NCI-H2196 (cell line): ENCODE measurements around the gene WNT10A.
"Not testable (repeated sequence)": the region's sequence is repeated elsewhere in the genome, so short reads cannot be mapped to it uniquely, and the experiment has no call there.

Experiments
- DNase-seq: peaks from one replicate; lab custom pipeline; 2025; ENCODE audit not compliant: unreplicated experiment; lab: John Stamatoyannopoulos, UW

The WNT10A gene

DNA sequence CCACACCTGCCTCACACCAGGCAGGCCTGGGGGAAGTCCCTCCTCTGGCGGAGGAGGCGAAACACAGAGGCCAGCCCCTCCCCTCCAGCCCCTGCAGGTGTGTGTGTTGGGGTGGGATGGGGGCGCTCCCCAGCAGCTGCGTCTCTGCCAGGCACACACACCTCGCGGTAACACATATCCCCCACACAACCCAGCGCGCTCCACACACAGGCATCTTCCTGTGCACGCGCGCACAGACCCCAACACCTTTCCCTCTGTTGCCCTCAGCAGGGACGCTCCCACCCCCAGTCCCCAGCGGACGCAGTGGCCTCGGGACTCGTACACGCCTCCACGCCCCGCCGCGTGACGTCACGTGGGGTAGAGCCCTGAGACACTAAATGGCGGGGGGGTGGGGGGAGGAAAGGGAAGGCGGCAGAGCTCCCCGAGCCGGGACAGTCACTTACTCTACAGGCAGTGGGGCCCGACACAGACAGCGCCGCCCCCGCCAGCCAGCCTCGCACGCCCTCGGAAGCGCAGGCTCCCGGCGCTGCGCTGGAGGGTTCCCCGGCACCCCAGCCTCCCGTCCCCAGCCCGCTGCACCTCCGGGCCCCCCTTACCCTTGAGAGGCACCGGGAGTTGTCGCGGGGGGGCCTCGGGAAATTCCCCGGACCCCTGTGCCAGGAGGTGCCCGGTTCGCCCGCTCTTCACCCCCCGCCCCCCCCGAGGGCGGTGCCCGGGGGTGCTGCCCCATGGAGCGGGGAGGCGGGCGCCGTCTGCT, at the start of gene WNT10A:
TSS of gene WNT10A (plus strand) at position 751 of the 757 bp plus-strand sequence. CDS start 144 bp downstream, outside the sequence.
- DNase-seq = peak; percentile 55

DNA sequence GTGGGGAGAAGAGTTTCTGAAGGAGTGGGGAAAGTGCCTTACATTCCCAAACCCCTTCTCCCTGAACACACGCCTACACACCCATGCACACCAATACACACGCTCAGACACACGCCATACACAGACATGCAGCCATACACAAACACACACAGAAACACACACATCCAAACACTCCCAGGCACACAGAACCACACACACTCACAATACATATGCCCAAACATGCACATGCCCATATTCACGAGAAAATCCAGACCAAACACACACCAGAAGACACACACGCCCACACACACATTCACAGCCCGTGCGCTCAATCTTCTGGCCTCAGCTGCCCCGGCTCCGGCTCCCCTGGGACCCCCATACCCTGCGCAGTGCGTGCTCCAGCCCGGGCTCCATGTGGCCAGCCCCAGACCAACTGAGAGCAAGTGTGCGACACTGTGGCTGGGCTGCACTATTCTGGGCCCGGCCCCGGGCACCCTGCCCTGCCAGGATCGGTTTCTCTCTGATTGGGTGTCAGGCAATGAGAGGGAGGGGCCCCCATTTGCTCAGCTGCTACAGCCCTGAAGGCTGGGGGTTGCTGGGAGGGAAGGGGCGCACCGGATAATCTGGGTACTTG, 49.2 kb upstream of the WNT10A start, which contains the start of gene PRKAG3:
TSS of gene PRKAG3 (minus strand) at position 426 of the 613 bp plus-strand sequence.
- no peak for DNase-seq

DNA sequence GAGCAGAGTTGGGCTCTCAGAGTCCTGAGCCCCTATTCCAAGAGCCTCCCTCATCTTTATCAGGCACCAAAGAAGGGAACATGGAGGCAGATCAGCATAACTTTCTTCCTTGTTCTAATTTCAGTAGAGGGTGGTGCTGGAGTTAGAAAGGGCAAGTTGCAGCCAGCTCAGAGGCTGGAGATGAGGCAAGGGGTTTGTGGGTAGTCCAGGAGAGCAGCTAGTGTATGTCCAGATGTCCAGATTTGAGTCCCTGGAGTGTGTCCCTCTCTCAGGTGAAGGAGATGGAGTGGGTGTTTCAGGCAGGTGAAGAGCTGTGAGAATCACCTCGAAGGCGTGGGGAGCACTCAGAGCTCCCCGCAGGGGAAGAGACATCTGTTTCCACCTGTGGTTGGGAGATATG, 48.6 kb upstream of the WNT10A start:
- no peak for DNase-seq

DNA sequence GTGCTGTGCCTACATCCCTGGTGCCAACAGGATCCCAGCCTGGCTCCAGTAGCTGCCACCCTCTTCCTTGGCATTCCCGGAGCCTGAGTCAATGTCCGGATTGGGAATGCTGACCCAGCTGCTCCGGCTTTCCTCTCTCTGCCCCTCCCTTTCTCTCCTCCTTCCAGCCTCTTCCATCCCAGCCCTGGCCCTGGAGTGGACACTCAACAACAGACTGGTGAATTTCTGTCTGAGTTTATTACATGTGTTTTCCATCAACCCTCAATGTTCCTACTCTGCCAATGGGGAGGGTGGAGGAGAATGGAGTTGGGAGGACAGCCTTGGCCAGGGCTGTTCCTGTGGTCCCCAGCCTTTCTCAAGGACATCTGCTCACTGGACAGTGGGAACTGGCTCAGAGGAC, 48.1 kb upstream of the WNT10A start:
- no peak for DNase-seq

DNA sequence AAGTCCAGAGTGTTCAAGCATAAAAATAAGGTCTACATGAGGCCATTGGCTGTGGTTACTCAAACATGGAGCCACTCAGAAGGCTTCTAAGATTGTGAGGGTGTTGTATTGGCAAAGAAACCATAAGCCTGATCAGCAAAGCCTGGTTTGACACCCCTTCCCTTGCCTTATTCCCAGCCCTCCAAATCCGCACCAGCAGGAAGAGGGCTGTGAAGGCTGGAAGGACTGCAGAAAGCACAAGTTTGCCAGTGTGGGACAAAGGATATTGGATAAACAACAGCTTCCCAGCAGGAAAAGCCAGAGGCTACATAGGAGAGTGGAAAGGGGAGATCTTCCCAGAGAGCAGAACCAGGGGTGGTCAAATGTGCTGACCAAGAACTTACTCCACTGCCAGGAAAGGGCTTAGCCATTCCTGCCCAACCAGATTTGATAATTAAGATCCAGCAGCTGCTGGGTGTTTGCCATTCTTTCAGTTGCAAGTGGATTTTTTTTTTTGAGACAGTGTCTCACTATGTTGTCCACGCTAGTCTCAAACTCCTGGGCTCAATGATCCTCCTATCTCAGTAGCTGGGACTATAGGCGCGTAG, 47.5 kb upstream of the WNT10A start:
- DNase-seq = no peak

DNA sequence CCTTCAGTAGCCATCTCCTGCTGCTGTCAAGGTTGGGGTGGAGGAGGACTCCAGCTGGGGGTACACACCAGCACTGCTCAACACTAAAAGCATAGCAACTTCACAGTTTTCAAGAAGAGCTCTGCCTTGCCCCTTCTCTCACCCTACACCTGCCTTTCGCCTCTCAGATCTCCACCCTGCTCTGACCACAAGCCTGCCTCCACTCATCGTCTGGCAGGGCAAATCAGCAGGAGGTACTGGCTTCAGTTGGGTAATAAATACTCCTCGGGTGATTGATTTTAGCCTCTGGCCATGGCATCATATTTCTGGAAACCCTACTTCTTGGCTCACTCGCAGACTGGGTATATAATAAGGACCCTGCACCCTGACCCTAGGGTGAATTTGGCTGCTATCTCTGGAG, 46.0 kb upstream of the WNT10A start:
- peak; percentile 31 for DNase-seq

DNA sequence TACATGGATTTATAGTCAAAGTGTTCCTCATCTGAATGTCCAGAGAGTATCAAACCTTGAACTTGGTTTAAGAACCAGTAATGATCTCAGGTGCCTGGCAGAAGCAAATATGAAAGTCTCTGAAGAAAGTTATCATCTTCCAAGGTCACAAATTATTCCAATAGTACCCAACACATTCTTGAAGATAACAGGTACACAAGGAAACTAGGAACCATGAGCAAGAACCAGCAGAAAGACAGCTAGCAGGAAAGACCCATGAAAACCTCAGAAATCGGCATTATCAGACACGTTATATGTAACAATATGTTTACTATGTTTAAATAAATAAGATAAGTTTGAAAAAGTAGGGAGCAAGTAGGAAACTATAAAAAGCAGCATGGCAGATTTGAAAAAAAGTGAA, 43.2 kb upstream of the WNT10A start:
- DNase-seq = no peak

DNA sequence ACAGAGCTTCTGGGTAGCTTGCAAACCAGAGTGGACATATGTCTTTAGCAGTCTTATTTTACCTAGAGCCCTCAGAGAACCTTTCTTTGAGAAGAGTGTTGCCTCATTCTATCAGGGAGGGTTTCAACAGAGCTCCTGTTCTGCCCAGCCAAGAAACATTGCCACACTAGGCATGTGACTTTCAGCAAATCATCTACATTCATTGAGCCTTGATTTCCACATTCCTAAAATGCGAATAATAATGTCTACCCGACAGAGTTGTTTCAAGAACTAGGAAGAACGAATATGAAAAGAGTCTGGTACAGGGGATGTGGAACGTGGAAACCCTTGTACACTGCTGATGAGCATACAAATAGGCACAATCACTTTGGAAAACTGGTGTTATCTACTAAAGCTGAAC, 41.2 kb upstream of the WNT10A start:
- DNase-seq = no peak

DNA sequence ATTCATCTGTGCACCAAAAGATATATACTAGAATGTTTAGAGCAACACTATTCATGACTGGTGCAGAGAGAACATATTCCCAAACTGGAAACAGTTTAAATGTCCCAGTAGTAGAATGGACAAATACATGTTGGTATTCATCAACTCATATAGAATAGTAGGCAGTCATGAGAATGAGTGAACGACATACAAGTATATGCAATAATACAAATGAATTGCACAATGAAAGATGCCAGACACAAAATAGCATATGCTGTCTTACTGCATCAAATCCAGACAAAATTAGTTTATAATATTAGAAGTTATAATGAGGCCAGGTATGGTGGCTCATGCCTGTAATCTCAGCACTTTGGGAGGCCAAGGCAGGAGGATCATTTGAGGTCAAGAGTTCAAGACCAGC, 40.8 kb upstream of the WNT10A start:
- DNase-seq = no peak

DNA sequence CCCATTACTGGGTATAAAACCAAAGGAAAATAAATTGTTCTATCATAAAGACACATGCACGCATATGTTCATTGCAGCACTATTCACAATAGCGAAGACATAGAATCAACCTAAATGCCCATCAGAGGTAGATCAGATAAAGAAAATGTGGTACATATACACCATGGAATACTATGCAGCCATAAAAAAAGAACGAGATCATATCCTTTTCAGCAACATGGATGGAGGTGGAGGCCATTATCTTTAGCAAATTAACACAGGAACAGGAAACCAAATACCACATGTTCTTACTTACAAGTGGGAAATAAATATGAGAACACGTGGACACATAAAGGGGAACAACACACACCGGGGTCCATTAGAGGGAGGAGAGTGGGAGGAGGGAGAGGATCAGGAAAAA, 36.3 kb upstream of the WNT10A start:
- not testable (repeated sequence) for DNase-seq

DNA sequence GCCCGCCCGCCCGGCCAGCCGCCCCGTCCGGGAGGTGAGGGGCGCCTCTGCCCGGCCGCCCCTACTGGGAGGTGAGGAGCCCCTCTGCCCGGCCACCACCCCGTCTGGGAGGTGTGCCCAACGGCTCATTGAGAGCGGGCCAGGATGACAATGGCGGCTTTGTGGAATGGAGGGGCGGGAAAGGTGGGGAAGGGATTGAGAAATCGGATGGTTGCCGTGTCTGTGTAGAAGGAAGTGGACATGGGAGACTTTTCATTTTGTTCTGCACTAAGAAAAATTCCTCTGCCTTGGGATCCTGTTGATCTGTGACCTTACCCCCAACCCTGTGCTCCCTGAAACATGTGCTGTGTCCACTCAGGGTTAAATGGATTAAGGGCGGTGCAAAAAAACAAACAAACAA, 33.7 kb upstream of the WNT10A start:
- not testable (repeated sequence) for DNase-seq

DNA sequence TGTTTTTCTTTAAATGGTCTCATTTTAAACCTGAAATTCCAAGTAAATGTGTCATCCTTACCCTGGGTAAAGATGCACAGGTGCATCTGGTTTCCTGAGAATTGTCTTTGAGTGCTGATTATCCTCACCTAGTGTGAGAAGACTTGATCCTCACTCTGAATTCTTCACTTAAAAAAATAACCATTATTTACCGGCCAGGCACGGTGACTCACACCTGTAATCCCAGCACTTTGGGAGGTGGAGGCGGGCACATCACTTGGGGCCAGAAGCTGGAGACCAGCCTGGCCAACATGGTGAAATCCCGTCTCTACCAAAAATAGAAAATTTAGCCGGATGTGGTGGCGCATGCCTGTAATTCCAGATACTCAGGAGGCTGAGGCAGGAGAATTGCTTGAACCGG, 30.9 kb upstream of the WNT10A start:
- no peak for DNase-seq

DNA sequence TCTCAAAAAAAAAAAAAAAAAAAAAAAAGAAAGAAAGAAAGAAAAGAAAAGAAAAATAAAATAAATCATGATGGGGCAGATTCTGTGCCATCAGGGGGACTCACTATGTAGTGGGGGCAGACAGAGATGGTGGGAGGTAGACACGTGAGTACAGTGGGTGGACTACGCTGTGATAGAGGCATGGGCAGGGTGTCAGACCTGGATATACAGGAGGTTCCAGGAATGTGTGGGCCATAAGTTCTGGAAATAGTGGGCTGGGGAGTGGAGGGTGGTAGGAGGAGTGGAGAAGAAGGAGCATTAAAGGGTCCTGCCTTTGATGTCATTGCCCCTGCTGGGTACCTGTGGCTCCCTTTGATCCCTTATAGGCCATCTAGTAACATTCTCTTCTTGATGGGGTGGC, 29.9 kb upstream of the WNT10A start:
- DNase-seq = no peak

DNA sequence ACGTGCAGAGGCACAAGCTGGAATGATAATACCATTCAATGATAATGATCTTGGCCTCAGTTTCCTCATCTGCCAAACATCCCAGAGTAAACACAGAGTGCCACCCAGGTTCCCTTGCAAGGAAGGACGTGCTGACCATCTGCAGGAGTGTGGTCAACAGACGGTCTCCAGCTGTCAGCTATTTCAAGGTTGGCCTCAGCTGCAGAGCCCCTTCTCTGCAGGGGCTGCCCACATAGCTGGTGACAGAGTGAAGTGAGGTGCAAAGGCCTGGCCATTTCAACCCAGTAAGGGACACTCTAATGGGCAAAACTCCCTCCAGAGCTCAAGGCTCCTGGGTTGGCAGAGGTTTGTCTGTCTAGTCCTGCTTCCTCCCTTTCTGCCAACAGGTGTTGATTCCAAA, 29.4 kb upstream of the WNT10A start:
- no peak for DNase-seq

DNA sequence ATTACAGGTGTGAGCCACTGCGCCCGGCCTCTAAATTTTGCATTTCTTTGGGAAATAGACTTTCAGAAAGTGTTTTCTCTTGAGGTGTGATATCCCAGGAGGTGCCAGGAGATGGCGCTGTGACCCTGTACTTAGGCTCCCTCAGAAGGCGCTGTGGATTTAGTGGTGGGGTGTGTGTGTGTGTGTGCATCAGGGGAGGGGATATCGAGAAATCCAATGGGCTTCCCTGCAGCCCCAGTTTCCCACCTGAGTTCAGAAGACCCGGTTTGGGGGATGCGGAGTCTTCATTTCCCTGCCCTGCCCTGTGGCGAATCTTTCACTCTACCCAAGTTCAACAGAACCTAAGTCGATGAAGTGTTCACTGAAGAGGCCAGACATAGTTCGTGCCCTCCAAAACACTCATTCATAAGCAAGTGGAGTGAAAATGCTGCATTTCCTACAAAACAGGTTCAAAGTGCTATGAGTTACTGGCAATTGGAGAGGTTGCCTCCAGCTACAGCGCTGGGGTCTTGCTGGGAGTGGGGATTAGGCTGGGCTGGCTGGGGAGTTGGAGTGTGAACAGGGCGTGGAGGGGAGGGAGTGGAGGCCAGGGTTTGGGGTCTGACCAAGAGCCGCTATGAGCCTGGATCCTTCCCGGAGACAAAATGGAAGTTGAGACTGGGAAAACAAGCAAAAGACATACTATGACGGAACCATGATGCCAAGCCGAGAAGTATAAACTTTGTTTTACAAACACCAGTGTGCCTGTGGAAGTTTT, 27.6 kb upstream of the WNT10A start:
- peak; percentile 68 for DNase-seq

DNA sequence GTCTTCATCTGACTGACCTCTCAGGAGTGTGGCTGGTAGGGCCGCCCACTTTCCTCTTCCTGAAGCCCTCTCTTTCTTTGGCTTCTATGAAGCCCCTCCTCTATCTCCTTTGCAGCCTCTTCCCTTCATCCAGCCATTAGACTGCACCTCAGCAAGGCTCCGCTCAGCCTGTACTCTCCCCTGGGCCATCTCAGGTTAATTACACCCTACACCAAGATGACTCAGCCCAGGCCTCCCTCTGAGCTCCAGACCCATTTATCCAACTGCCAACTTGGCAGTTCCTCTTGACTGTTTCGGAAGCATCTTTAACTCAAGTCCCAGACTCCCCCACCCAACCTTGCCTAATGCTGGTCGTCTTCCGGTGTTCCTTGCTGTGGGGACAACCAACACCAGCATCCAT, 26.9 kb upstream of the WNT10A start:
- DNase-seq = no peak

DNA sequence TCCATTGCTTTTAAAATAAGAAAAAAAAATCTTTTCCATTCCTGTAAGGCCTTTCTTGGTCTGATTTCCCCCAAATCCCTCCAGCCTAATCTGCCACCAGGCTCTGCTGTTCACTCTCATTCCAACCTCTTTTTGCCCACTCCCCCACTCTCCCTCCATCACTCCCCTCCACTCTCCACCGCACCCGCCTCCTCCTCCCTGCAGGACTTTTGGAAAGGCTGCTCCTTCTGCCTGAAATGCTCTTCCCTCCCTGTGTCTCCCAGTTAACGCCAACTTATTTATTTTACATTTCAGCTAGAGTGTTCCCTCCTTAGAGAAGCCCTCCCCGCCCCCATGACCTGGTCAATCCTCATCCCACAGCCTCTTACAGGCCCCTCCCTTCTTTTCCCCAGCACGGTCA, 25.8 kb upstream of the WNT10A start:
- DNase-seq = no peak

DNA sequence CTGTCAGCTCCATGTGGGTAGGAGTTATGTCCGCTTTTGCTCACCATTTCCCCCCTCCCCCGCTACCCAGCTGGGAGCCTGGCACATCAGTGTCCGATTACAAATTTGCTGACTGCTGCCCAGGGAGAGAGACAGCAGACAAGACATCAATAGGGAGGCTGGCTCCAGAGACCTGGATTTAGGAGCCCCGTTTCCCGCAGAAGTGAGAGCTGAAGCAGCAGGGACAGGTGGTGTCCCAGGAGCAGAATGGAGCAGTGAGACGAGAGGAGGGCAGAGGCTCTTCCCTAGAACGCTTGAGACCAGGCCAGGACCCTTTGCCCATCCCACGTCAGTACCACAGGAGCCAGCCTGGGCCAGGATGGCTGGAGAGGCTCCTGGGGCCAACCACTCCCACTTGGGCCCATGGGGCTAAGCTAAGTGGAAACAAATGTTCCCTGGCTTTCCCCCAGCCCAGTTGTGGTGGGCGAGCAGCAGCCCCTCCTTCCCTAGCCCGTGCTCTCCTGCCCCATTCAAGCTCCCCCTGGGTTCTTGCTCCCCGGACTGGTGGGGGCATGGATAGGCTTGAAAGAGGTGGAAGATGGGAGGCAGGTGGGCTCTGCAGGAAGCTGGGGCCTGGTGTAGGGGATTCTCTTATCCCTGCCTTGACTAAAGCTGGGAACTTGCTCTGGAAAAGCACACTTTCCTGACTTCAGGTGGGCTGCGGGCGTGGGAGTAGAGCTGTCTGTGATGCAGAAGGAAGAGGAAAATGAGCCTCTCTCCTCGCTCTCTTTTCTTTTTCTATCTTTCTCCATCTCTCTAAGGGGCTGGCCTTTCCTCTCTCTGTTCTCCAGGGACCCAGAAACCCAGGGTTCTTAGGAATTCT, 25.1 kb upstream of the WNT10A start:
- no peak for DNase-seq

DNA sequence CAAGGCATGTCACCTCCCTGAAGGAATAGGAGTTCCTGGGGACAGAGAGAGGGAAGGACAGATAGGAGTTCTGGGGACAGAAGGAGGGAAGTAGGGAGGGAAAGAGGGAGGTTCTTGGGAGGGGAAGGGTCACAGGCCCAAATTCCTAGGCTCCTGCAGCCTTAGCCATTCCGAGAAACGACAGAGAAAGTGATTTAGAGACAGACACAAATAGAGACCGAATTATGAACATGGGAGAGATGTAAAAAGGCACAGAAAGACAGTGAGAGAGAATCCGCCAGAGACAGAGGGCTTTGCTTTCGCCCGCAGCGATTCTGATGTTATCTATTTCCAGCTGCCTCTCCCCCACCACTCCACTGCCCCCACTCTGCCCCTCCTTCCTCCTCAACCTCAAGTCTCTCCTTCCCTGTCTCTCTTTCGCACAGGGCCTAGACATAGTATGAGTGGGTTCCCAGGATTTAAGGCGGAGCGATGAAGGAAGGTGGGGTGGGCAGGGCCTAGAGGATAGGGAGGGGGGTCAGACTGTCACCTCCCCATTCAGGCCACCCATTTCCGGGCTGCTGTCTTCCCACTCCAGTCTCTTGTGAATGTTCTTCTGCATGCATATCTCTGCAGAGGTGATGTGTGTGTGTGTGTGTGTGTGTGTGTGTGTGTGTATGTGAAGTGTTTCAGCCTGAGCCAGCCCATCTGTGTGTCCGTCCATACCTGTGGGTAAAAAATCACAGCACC, 24.3 kb upstream of the WNT10A start:
- no peak for DNase-seq

DNA sequence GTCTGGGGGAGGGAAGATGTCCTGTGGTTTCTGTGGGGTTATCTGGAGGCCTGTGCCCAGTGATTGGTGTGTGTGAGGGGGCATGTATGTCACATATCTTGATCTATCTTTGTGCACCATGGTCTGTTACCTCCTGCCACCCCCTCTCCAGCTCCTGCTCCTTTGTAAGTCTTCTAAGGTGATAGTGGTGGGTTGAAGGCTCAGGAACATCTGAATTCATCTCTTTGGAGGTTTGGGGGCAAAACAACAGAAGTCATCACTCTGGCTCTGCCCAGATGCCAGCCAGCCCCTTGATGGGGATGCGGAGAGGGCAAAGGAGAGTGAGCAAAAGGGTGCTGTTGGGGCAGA, 23.8 kb upstream of the WNT10A start:
- no peak for DNase-seq
